HepG2 (cell line): ENCODE results near the gene GCM1. TPM values are rescaled to one million over a fixed set of nuclear protein-coding genes. Genes with fewer than 3 reads are reported as not detected.
A peak's percentile ranks its signal among the peaks of the same experiment; 100 is the strongest.

Experiments used
- CCDC6 ChIP-seq: sonication (generic); formaldehyde crosslinking; IDR thresholded peaks from 2 replicates; pipeline ENCODE4 v1.8.1; 2022; ENCODE audit warnings: mild to moderate bottlenecking, missing genetic modification reagents, moderate library complexity
- CERS6 ChIP-seq: sonication (generic); formaldehyde crosslinking; IDR thresholded peaks from 2 replicates; pipeline ENCODE4 v1.5.0; 2020; ENCODE audit warnings: missing genetic modification reagents
- CREB1 ChIP-seq, 2 experiments: fragments of 450-650 bp in 1 of 2; IDR thresholded peaks; 2 replicates each; pipeline ENCODE4 v1.6.1; 2016 to 2017; ENCODE audit warnings: control low read depth in 1 of 2, mild to moderate bottlenecking in 1 of 2, missing compliant biosample characterization in 1 of 2, missing genetic modification characterization in 1 of 2
- FOXC1 ChIP-seq: sonication (generic); formaldehyde crosslinking; IDR thresholded peaks from 2 replicates; pipeline ENCODE4 v1.8.0; 2022; ENCODE audit warnings: mild to moderate bottlenecking, missing genetic modification reagents, borderline replicate concordance
- MBD4 ChIP-seq: IDR thresholded peaks from 2 replicates; pipeline ENCODE4 v1.6.1; 2012; ENCODE audit warnings: low read length, inconsistent platforms, borderline replicate concordance
- MED1 ChIP-seq: sonication (generic); formaldehyde crosslinking; IDR thresholded peaks from 2 replicates; pipeline ENCODE4 v1.4.0; 2020; ENCODE audit warnings: missing genetic modification reagents
- MEIS1 ChIP-seq: sonication (generic); formaldehyde crosslinking; IDR thresholded peaks from 2 replicates; pipeline ENCODE4 v1.9.0; 2021; ENCODE audit warnings: mild to moderate bottlenecking, missing genetic modification reagents, moderate library complexity, borderline replicate concordance
- NFIB ChIP-seq: sonication (generic); formaldehyde crosslinking; IDR thresholded peaks from 2 replicates; pipeline ENCODE4 v1.9.0; 2021; ENCODE audit warnings: missing genetic modification reagents, mild to moderate bottlenecking, borderline replicate concordance
- PHB2 ChIP-seq: fragments of 450-650 bp; IDR thresholded peaks from 2 replicates; pipeline ENCODE4 v1.6.1; 2018; ENCODE audit not compliant: partially characterized antibody
- PLRG1 ChIP-seq: fragments of 450-650 bp; conservative IDR thresholded peaks from 2 replicates; pipeline ENCODE4 v1.6.1; 2016
- RBM39 ChIP-seq: fragments of 200-400 bp; formaldehyde crosslinking; IDR thresholded peaks from one replicate; pipeline ENCODE4 v1.6.1; 2018; ENCODE audit warnings: antibody characterized with exemption, mild to moderate bottlenecking, low read depth, low read length; ENCODE audit not compliant: poor library complexity, severe bottlenecking
- REXO4 ChIP-seq: sonication (generic); formaldehyde crosslinking; IDR thresholded peaks from 2 replicates; pipeline ENCODE4 v1.8.0; 2022; ENCODE audit warnings: missing genetic modification reagents, mild to moderate bottlenecking, borderline replicate concordance
- SATB2 ChIP-seq: sonication (generic); formaldehyde crosslinking; IDR thresholded peaks from 2 replicates; pipeline ENCODE4 v1.5.0; 2020; ENCODE audit warnings: missing genetic modification reagents
- SCMH1 ChIP-seq: sonication (generic); formaldehyde crosslinking; IDR thresholded peaks from 2 replicates; pipeline ENCODE4 v1.9.0; 2021; ENCODE audit warnings: missing genetic modification reagents, mild to moderate bottlenecking, borderline replicate concordance
- TARDBP ChIP-seq: sonication (generic); formaldehyde crosslinking; IDR thresholded peaks from 2 replicates; pipeline ENCODE4 v1.8.0; 2022; ENCODE audit warnings: mild to moderate bottlenecking, missing genetic modification reagents
- THAP9 ChIP-seq: sonication (generic); formaldehyde crosslinking; IDR thresholded peaks from 2 replicates; pipeline ENCODE4; 2020; ENCODE audit warnings: missing genetic modification reagents, mild to moderate bottlenecking, borderline replicate concordance
- TRIM22 ChIP-seq: fragments of 450-650 bp; IDR thresholded peaks from 2 replicates; pipeline ENCODE4 v1.6.1; 2017
- ZBTB7B ChIP-seq: sonication (generic); formaldehyde crosslinking; IDR thresholded peaks from 2 replicates; pipeline ENCODE4 v1.4.0; 2020; ENCODE audit warnings: missing genetic modification reagents
- ZFP90 ChIP-seq: sonication (generic); formaldehyde crosslinking; IDR thresholded peaks from 2 replicates; pipeline ENCODE4 v1.8.0; 2022; ENCODE audit warnings: missing genetic modification reagents, mild to moderate bottlenecking, inconsistent platforms, borderline replicate concordance
- ZKSCAN8 ChIP-seq: IDR thresholded peaks from 2 replicates; pipeline ENCODE4 v1.6.1; 2016; ENCODE audit warnings: borderline replicate concordance, missing genetic modification reagents, missing compliant biosample characterization
- ZNF260 ChIP-seq: sonication (generic); formaldehyde crosslinking; IDR thresholded peaks from 2 replicates; pipeline ENCODE4 v1.4.0; 2020; ENCODE audit warnings: missing genetic modification reagents, low read depth, mild to moderate bottlenecking, borderline replicate concordance
- ZNF446 ChIP-seq: sonication (generic); formaldehyde crosslinking; IDR thresholded peaks from 2 replicates; pipeline ENCODE4 v1.5.0; 2020; ENCODE audit warnings: mild to moderate bottlenecking, missing genetic modification reagents
- ZNF619 ChIP-seq: sonication (generic); formaldehyde crosslinking; IDR thresholded peaks from 2 replicates; pipeline ENCODE4 v1.4.0; 2020; ENCODE audit warnings: mild to moderate bottlenecking, missing genetic modification reagents
- ZNF768 ChIP-seq: sonication (generic); formaldehyde crosslinking; IDR thresholded peaks from 2 replicates; pipeline ENCODE4 v1.4.0; 2020; ENCODE audit warnings: missing genetic modification reagents
- polyA plus RNA-seq, 8 experiments: library from polyadenylated mRNA; depleted of rRNA in 3 of 8; stranded (reverse) in 7 of 8; unstranded in 1 of 8; fragments of >200 nt; fragmentation: Illumina TruSeq in 4 of 8; extraction: Trizol in 4 of 8; gene quantifications; 2 replicates each; pipeline versions ENCODE4 v1.2.1 to v1.2.3, GENCODE V29; 2011 to 2016; ENCODE audit warnings: low read depth in 4 of 8, missing spikeins in 1 of 8, mixed read lengths in 1 of 8; ENCODE audit not compliant: insufficient read depth in 1 of 8
- total RNA-seq, 5 experiments: library from RNA; depleted of rRNA; stranded (reverse); fragments of >200 nt; fragmentation: Illumina TruSeq; extraction: Trizol; gene quantifications; 2 replicates each; pipeline ENCODE4 v1.2.3, GENCODE V29; 2016; ENCODE audit warnings: low read depth in 1 of 5

Gene GCM1
- total and polyA plus RNA-seq, 2 of the 13 experiments (the other 11 are each of a cell fraction or from before 2014, with no cell fraction given), result 0.04 to 0.13 TPM

GRCh38 chr6:53171605-53172467 is 23.2 kb upstream of the GCM1 start (continued):
- no peak for TF ChIP-seq TRIM22
- no peak for TF ChIP-seq REXO4 (CRISPR knock-in tag)
- no peak for TF ChIP-seq TARDBP
- no peak for TF ChIP-seq ZKSCAN8
- TF ChIP-seq MEIS1 (CRISPR knock-in tag), result peak; percentile 34; the same call in 1 of the 2 replicates
- TF ChIP-seq MED1 (CRISPR knock-in tag), result no peak; the same call in 1 of the 2 replicates
- TF ChIP-seq RBM39, result peak; percentile 48
- no peak for TF ChIP-seq CREB1 (IDR thresholded peaks at IDR 0.05)
- no peak for TF ChIP-seq CREB1 (CRISPR knock-in tag; IDR thresholded peaks at IDR 0.05)
- TF ChIP-seq NFIB (CRISPR knock-in tag), result no peak
- TF ChIP-seq ZNF260 (CRISPR knock-in tag), result no peak
- peak; percentile 68; the same call in 1 of the 2 replicates for TF ChIP-seq CCDC6
- TF ChIP-seq ZNF768, result peak; percentile 48; the same call in 1 of the 2 replicates
- TF ChIP-seq ZBTB7B (CRISPR knock-in tag), result no peak
- TF ChIP-seq PLRG1, result no peak
- TF ChIP-seq THAP9, result peak; percentile 36; the same call in 1 of the 2 replicates
- no peak for TF ChIP-seq CERS6 (CRISPR knock-in tag)
- no peak for TF ChIP-seq SATB2 (CRISPR knock-in tag)
- no peak for TF ChIP-seq SCMH1
- peak; percentile 67; the same call in 1 of the 2 replicates for TF ChIP-seq FOXC1 (CRISPR knock-in tag)
- peak; percentile 92; the same call in 1 of the 2 replicates for TF ChIP-seq ZNF619 (CRISPR knock-in tag)
- TF ChIP-seq PHB2, result no peak
- TF ChIP-seq ZNF446 (CRISPR knock-in tag), result no peak
- TF ChIP-seq MBD4, result no peak
- no peak for TF ChIP-seq ZFP90 (CRISPR knock-in tag)
